GM19468 (cell line): ENCODE data around the gene TMTC1.

Experiments
- ATAC-seq: cut with Tn5 transposase; IDR thresholded peaks from one replicate; pipeline ENCODE4 v1.9.1; 2021; ENCODE audit warnings: mild to moderate bottlenecking, moderate library complexity, moderate number of reproducible peaks; ENCODE audit not compliant: unreplicated experiment; ENCODE audit errors: extremely low read depth

Gene TMTC1

DNA sequence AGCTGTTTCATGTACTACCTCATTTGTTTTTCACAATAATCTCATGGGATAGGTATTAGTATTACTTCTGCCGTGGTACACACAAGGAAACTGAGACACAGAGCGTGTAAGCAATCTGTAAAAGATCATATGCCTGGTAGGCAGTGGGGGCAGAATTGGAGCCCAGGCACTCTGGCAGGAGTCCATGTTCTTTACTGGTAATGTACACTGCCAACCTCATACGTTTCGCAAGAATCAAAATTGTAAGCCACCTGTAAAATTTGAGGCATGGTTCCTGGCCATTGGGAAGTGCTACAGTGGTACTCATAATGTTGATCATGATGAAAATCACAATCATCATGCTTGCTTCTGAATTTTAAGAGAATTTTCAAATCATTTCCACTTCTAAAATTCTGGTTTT, 40.7 kb downstream of the TMTC1 start:
- no peak for ATAC-seq

DNA sequence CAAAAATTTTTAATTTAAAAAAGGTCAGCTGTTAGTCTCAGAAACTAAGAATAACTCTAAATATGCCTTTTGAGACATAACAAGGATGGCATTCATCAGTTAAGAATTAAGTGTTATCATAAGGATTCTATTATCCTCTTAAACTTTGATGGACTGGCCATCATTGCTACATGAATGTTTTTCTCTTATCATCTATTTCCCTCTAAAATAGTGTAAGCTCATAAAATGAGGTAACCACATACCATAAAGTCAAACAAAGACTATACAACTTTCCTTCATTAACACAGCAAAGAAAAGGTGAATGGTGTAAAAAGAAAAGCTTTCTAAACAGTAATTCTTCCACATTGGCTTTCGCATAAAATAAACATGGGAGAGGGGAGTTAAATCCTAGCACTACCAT, 41.1 kb downstream of the TMTC1 start:
- ATAC-seq: no peak

DNA sequence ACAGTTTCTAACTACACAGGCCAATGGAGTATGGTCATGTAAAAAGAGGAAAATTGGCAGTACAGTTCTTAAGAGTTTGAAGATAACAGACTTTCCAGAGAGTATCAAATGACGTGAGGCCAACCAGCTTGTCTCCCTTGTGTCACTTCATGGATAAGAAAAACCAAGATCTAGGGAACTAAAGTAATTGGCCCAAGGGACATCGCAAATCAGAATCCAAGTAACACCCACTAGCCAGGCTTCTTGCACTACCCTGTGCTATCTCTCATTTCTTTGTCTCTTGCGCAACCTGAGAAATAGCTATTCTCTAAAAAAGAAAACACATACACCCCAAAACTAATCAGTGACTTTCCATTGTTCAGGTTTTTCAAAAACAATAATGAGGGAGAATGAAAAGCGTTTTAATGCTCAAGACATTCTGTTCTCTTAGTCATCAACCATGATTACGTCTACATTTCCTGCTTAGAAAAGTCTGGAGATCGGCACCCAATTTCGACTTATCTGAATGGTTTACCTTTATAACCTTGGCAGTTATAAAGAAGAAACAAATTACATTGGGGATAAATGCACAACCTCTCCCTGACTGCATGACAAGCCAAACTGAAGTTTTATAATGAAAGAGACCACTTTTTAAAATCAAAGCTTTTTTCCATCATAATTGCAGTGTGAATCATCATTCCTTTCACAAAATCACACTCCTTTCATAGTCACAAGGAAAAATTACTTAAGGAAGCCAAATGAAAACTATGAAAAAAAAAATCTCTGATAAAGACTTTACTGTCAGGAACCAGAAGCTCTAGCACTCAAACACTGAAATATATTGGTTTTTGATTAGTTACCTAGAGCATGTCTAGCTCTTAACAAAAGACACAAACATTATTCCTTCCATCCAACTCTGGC, 42.1 kb downstream of the TMTC1 start:
- ATAC-seq: no peak

DNA sequence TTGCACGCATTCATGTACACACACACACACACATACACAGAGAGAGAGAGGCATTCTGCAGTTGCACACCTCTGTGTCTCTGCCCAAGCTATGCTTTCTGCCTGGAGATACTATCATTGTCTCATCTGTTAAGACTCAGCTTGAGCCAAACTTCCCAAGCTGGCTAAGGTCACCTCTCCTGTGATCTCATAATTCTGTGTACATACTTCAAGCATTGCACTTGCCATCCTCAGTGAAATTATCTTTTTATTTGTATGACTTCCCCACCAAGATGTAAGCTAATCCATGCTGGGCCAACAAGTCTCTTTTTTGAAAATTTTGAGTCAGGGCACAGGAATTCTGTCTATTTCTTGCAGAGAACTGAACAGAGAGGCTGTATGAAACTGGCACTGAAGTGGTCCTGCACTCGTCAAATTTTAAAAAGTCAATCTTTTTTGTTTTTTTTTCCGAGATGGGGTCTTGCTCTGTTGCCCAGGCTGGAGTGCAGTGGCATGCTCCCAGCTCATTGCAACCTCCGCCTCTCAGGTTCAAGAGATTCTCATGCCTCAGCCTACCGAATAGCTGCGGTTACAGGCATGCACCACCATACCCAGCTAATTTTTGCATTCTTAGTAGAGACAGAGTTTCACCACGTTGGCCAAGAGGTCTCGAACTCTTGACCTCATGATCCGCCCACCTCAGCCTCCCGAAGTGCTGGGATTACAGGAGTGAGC, 44.3 kb downstream of the TMTC1 start:
- no peak for ATAC-seq

DNA sequence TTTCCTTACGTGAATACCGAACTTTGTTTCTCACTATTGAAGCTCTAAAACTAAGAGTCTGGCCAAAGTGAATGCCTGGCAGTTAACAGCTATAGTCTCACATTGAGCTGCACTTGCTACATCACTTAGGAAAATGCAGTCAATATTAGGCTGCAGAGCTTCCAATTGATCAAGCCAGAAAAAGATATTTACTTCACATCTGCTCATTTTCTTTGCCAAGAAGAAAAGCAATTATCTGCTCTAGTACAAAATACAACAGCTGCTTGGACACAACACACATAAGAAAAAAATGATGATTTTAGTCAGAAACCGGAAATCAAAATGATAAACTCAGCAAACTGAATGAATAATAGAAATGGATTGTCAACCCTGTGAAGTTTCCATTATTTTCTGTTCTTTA, 45.4 kb downstream of the TMTC1 start:
- ATAC-seq: no peak

DNA sequence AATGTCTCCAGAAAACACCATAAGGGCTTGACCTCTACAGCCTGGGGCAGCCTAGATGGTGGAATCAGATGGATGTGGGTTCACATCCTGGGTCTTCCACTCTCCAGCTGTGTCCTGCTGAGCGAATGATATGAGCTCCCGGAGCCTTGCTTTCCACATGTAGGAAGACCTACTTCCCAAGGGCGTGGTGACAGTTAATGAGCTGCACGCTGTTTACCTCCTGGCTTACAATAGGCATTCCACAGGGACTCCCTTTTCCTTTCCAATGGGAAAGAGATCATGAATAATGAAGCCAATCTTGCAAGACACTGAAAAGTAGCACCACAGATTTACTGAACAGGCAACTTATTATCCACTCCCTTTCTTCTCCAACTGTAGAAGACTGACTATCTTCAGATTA, 46.1 kb downstream of the TMTC1 start:
- ATAC-seq: no peak

DNA sequence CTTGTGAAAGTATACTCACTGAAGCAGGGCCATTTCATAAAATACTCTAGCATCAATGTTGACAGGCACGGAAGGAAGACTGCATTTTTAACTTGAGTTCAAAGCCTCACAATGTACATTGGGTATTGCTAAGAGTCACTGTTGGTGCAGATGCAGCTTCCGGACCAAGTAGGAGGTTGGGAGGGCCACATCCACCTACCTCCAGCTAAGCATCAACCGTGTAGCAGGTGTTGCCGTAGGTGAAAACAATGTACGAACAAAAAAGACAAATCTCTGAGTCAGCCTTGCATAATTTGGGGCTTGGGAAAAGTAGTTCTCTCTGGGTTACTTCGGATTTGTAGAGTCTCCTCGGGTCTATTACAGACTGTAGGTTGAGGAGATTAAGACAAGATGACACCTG, 48.1 kb downstream of the TMTC1 start:
- ATAC-seq: no peak

DNA sequence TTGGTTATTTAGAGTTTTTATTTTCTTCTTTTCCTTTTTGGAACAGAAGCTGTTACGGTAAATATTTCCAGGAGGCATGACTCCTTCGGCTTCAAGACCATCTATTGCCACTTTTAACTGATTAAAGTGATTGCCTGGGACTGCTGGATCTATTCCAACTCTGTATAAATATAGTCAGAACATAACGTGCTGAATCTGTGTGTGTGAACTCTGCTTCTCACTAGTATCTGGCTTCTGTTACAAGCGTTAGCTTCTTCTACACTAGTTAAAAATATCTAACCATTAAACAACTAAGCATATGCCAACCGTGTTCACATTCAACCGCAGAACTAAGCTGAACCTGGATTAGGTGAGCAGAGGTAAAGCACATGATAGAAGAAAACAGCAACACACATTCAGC, 49.0 kb downstream of the TMTC1 start:
- ATAC-seq: no peak

DNA sequence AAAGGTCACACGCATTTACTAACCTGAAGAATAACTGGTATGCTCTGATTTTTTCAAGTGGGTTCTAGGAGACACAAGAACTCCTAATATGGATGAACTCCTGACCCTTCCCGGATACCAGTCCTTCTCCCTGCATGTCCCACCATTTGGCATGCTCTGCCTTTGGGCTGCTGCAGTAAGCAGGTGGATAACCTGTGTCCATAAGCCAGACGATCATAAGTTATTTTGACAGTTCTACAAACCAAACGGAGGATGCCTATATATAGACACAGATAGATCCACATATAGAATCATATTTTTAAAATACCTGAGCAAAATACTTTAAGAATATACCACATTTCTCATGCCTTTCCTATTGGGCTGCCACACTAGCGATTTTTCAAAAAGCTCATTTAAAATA, 49.4 kb downstream of the TMTC1 start:
- no peak for ATAC-seq

DNA sequence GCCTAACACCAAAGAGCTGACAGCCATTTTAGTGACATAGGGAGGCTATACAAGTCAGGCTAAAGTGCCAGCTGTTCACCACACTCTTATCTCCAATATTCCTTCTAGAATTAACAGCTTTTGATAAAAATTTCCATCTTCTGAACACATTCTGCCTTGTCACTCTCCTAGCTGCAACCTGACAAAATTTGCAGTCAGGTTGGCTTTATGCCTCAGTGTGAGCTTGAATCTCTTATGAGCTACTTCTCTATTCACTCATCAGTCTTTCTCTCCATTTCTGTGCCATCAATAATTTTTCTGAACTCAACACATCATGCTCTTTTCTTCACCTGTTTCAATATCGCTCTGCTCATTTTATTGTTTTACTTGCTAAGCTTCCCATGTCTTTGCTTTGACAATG, 50.2 kb downstream of the TMTC1 start:
- no peak for ATAC-seq

DNA sequence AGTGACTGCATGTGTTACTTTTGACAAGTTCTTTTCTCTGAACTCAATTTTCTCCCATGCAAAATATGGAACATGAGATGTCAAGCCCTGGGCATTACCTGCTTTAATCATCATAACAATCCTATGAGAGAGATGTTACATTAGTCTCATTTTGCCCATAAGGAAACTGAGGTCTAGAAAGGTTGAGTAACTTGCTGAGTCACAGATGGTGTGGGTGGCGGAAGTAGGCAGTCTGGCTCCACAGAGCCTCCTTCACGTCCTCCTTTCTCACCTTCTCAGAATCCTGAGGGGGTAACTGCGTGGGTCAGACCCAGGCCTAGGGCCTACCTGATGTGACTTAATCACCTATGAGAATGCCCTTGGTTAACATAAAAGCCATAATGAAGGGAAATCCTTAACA, 50.7 kb downstream of the TMTC1 start:
- no peak for ATAC-seq

DNA sequence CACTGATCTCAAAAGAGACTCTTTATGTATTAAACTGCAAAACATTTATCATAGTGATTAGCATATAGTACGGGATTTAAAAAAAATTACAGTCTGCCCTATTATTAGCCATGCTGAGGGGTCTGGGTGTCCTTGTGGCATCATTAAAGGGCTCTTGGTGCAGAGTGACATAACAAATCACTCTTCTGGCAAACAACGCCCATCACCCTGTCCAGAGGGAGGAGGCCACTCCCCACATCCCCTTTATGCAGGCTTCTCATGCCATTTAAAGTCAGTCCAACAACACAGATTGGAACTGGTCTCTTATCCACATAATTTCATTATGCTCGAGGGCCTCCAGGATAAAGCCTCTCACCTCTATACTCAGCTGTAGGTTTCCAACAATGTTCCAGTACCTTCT, 51.1 kb downstream of the TMTC1 start:
- ATAC-seq: no peak

DNA sequence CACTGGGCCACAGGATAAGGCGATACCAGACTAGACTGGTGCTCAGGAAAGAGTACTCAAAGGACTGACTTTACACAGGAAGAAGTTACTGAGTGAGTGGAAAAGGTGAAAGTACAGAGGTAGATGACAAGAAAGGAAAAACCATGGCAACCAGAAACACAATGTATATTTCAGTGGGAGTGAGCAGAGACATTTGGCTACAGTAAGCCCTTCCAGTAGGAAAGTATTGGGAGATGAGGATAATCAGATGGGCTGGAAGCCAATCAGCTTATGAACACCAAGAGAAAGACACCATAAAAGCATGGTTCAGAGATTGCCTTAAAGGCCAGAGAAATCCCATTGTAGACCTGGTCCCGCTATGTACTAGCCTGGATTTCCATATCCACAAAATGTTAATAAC, 51.6 kb downstream of the TMTC1 start:
- ATAC-seq: no peak

DNA sequence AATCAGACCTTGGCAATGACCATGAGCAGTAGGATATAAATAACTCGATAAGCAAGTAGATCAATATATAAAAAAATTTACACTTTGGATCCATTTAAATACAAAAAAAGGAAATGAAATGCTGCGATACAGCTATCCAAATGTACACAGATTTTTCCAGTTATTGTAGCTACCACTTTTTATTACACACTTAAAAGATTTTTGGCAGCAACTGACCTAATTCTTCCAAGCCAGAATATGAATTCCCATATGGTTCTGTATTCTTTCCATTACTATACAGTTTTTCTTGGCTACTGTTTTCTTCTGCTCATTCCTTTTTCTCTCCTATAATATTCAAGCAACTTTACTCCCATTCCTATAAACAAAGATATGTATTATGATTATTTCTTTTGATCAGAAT, 52.2 kb downstream of the TMTC1 start:
- ATAC-seq: no peak

DNA sequence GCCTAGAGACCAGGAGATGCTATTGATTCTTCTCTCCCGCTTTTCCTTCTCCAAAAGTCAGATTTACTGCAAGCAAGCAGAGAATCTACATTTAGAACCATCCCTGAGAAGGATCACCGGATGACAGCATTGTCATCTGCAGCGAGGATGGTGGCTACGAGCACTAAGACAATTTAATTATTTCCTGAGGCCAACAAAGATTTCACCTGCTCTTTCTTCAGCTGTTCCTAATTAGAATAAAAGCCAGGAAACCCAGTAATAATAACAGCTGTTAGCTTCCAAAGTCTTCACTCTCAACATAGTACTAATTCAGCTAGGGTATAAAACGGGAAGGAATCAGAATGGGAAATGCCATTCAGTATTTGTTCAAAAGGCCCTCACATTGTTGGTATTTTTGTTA, 53.3 kb downstream of the TMTC1 start:
- no peak for ATAC-seq

DNA sequence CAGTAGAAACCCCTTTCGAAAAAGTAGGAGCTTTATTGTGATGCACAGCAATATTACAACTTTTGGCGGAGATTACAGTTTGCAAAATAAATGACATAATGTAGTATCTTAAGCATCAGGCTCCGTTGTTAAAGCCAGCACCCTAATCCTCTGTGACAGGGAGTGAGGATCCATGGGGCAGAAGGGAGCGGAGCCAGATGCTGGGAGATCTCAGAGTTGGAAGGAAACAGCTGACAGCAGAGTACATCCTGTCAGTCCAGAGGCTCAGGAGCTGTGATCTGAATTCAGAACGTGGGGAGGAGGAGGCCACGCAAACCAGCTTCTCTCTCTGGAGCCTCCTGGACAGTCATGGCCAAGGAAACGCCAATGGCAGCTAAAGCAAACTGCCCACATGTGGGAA, 55.7 kb downstream of the TMTC1 start:
- ATAC-seq: no peak

DNA sequence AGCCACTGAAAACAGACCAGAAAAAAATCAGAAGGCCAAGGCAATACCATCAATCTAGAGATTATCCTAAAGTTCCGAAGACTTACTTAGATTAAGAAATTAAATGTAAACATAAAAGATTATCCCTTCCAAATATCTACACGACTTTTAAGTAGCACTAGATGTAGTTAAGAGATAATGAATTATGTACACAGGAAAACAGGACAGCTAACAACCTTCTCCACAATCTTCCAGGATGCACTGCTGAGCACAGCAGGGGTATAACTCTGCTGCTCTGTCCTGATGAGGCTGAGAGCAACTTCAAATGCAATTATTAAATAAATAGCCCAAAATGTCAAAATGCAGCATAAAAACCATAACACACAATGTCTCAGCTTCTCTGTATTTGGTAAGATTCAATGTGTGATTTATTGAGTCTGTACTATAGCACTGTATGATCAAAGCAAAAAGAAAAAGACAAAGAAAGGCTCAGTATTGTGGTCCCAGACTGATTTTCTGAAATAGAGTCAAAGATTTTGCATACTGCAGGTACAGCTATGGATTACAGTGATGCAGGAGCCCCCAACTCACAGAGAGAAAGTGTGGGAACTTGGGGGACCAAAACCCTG, 56.9 kb downstream of the TMTC1 start:
- no peak for ATAC-seq

DNA sequence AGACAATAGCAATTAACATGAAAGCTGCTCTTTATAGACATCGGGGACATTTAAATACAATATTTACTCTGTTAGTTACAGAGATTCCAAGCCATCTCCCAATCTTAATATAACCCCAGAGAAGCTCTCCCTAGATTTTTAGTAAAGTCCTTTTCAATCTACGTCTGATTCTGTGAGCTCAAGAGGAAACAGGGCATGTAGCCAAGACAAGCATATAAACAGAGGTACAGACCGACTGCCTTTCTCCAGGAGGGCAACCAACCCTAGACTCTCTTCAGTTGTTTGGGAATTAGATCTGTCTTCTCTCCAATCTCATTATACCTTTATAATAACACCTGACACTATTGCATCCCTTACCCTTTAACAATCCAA, 57.4 kb downstream of the TMTC1 start:
- ATAC-seq: no peak

DNA sequence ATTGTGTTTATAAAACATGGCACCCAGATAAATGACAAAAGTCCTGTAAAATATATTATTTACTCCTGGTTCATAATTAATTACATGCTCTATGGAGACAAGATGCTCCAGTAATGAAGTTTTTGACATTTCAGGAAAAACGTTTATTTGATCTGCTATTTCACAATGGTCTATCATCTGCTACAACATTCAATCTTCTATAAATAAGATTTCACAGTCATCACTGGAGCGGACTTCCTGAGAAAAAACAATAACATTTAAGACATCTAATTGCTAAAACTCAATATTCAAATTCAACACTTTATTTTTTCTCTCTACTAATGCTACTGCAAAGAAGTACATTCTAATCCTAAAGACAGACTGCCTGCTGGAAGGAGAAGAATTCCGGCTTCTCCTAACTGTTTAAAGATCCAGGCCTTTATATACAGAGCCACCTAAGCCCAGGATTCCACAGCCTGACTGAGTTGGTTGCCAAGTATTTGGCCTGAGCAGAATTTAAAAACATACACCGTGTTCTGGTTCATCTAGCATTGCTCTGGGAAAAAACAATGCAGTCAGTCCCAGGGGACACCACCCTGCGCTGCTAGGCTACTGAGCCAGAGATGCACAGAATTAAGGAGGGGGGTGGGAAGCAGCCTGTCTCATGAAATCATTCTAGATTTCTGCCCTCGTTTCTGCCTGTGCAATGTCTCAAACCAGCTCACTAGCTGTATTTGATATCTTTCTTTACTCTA, 58.0 kb downstream of the TMTC1 start:
- no peak for ATAC-seq

DNA sequence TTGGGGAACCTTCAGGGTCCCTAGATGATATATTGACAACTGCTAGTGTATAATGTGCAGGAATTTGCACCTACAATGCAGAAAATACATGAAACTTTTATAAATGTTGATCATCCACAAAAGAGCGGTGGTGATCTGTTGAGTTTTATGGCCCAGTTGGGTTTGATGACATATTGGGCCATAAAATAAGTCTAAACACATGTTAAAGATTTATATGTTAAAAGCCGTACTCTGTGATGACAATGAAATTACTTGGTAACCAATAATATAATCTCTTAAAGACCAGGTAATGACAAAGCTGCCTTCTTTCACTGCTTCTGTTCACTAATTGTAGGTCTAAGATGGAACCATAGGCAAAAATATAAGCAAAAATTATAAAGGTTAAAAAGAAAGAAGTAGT, 61.6 kb downstream of the TMTC1 start:
- ATAC-seq: no peak

DNA sequence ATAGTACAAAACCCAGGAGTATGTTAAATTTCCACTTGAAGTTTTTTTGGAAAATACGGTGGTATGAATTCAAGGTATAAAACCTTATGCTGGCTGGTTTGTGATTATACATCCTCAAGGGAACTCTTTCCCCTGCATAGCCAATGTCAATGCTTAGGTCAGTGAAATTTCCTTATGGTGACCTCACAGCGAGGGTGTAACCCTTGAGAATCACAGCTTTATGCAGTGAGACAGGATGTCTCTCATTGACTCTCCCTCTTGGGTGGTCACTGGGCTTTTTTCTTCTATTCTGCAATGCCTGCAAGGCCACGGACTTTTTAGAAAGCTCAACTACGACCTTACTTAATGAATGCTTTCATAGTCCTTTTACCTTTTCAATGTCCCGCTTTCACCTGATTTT, 64.4 kb downstream of the TMTC1 start:
- no peak for ATAC-seq
